Kidney epithelial cell (primary cell): ENCODE data around the gene MOSPD2. TPM values are rescaled to one million over a fixed set of nuclear protein-coding genes. Genes with fewer than 3 reads are reported as not detected.

Experiments
- DNase-seq: peaks from one replicate; pipeline ENCODE4 v3.0.0-alpha.2; 2010; ENCODE audit warnings: low read depth
- H3K27me3 ChIP-seq: 2 replicates; pipeline ENCODE4 v1.6.0; 2011; ENCODE audit warnings: low read length; ENCODE audit not compliant: control insufficient read depth, insufficient read depth
- H3K36me3 ChIP-seq: 2 replicates; pipeline ENCODE4 v1.5.1; 2011; ENCODE audit warnings: low read length; ENCODE audit not compliant: control insufficient read depth, insufficient read depth
- H3K4me3 ChIP-seq: 2 replicates; pipeline ENCODE4 v1.5.1; 2011; ENCODE audit warnings: low read depth, mild to moderate bottlenecking, control low read depth, low read length
- total RNA-seq: library from RNA; depleted of rRNA; stranded (reverse); fragments of >200 nt; gene quantifications from 2 replicates; pipeline ENCODE4 v1.2.3, GENCODE V29; 2015
- TF ChIP-seq, protein P1 (sequence below): IDR thresholded peaks from 2 replicates; pipeline ENCODE4 v1.5.1; 2011; ENCODE audit warnings: mild to moderate bottlenecking, moderate library complexity, low read length, control low read depth, inconsistent platforms; ENCODE audit not compliant: insufficient read depth, poor library complexity, severe bottlenecking

MOSPD2 gene
- 10.2 and 10.3 TPM in 2 replicates for total RNA-seq

DNA sequence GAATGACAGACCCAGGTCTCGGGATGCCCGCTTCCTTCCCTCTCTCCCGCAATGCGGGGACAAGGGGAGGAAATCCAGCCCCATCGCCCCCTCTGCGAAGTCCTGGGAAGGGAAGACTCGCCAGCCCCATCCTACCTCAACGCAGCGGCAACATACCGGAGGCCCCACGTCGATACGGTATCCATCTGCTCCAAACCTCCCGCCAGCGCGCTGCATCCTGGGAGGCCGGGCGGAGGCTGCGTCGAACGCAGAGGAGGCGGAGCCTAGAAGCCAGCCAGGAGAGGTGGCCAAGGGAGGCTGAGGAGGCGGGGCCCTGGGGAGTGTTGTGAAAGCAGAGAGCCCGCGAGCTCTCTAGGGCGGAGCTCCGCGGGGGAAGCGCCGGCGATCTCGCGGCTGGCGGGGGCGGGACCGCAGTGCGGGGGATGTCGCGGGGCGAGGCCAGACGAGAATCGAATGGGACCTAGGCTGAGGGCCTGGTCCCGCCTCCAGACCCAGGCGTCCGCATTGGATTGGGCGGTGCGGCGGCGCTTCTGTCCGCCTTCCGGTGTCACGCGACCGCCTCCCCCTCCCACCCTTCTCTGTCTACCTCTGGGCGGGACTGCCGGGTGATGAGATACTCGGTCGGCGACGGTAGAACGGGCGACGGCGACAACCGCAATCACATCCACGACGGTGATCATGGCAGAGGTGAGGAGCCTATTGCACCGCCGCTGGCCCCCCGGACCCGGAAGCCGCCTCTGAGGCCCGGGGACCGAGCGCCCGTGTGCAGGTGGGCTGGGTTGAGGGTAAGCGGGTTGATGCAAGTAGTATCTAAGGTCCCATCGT lies at the start of gene MOSPD2, which contains the start of gene FANCB:
MOSPD2 (plus strand) TSS at position 571 of the 825 bp plus-strand sequence; CDS start at position 679, 108 bp downstream.
FANCB (minus strand) TSS at position 219 of the 825 bp plus-strand sequence. CDS start 7,559 bp downstream, outside the sequence.
- TF ChIP-seq, protein P1, sequence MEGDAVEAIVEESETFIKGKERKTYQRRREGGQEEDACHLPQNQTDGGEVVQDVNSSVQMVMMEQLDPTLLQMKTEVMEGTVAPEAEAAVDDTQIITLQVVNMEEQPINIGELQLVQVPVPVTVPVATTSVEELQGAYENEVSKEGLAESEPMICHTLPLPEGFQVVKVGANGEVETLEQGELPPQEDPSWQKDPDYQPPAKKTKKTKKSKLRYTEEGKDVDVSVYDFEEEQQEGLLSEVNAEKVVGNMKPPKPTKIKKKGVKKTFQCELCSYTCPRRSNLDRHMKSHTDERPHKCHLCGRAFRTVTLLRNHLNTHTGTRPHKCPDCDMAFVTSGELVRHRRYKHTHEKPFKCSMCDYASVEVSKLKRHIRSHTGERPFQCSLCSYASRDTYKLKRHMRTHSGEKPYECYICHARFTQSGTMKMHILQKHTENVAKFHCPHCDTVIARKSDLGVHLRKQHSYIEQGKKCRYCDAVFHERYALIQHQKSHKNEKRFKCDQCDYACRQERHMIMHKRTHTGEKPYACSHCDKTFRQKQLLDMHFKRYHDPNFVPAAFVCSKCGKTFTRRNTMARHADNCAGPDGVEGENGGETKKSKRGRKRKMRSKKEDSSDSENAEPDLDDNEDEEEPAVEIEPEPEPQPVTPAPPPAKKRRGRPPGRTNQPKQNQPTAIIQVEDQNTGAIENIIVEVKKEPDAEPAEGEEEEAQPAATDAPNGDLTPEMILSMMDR = no peak
- DNase-seq = peak; percentile 63
- H3K4me3 ChIP-seq = peak within 1 kb of the TSS; percentile 71
- H3K27me3 ChIP-seq = no peaks in the 10 kb centered on the region
- H3K36me3 ChIP-seq = no peaks in the 10 kb centered on the region

DNA sequence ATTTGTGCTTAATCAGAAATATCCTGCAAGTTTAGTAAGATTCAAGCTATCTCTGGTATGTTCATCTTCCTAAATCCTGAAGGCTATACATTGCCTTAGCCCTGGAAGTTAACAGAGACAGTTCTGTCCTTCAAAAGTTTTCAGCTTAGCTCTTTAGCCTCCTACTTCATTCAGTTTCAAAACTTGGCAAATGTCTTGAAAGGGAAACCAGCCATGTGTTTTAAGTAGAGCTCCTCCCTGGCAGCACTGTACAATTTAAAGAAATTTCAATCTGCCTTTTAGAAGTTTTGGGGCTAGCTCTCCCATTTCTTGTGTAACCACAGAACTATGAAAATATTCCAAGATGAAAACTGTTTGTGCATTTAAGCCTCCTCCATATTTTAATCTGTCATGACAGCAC lies 47.4 kb upstream of the MOSPD2 start:
- H3K4me3 ChIP-seq = no peak overlapping the region
- TF ChIP-seq, protein P1 = no peak
- no peak for DNase-seq
- no peaks in the 10 kb centered on the region for H3K27me3 ChIP-seq
- no peaks in the 10 kb centered on the region for H3K36me3 ChIP-seq

DNA sequence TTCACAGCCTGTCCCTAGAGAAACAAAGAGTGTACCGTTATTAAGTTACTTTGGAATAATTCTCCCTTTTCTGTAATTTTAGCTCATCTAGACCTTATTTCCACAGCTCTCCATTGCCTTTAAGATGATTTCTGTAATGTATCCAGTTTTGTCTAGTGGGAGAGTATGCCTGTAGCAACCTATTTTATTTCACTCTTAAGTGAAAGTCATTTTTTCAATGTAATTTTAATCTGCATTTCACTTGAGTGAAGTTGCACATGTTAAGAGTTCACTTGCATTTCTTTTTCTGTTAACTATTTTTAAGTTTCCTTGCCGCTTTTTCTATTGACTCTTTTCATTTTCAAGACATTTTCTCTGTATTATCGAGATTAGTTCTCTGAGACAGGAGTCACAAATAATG lies 46.9 kb upstream of the MOSPD2 start:
- TF ChIP-seq, protein P1 = no peak

DNA sequence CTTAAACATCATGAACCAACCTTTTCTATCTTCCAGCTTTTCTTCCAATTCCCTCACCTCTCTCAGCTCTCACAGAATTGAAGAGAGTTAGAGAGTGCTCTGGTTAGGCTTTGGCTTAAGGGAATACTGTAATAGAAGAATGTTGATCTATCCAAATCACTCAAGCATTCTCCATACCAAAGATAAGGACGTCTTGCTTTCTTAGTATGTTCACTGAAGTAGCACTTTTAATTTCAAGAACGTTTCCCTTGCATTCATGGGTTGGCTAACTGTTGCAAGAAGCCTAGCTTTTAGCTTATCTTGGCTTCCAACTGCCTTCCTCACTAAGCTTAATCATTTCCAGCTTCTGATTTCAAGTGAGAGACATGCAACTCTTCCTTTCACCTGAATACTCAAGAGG lies 43.6 kb upstream of the MOSPD2 start:
- Histone ChIP-seq H3K36me3 (no peaks in the 10 kb centered on the region), H3K4me3 (no peak overlapping the region), H3K27me3 (no peaks in the 10 kb centered on the region)
- DNase-seq = no peak
- TF ChIP-seq, protein P1 = no peak

More for the DNA sequence above, 46.9 kb upstream of the MOSPD2 start:
- Histone ChIP-seq H3K36me3 (no peaks in the 10 kb centered on the region), H3K4me3 (no peak overlapping the region), H3K27me3 (no peaks in the 10 kb centered on the region)
- DNase-seq = no peak

- Histone ChIP-seq H3K27me3 (no peaks in the 10 kb centered on the region), H3K36me3 (no peaks in the 10 kb centered on the region), H3K4me3 (no peak overlapping the region)
- DNase-seq = peak; percentile 1
- TF ChIP-seq, protein P1 = no peak
Measured at GRCh38 chrX:14832151-14832550, 41.1 kb upstream of the MOSPD2 start.
